ENCODE measurements around the gene PCNT. TPM values are rescaled to one million over a fixed set of nuclear protein-coding genes. Genes with fewer than 3 reads are reported as not detected.

PCNT gene
- total RNA-seq, 1 donor from 2014 or later, result 53.3 TPM

GRCh38 chr21:46420241-46421190 lies 96.6 kb downstream of the PCNT start:
- peaks cover 8% of the 10 kb centered on the region for H3K36me3 Mint-ChIP-seq (ENCODE audit: insufficient read depth)
- TF ChIP-seq, protein P1, sequence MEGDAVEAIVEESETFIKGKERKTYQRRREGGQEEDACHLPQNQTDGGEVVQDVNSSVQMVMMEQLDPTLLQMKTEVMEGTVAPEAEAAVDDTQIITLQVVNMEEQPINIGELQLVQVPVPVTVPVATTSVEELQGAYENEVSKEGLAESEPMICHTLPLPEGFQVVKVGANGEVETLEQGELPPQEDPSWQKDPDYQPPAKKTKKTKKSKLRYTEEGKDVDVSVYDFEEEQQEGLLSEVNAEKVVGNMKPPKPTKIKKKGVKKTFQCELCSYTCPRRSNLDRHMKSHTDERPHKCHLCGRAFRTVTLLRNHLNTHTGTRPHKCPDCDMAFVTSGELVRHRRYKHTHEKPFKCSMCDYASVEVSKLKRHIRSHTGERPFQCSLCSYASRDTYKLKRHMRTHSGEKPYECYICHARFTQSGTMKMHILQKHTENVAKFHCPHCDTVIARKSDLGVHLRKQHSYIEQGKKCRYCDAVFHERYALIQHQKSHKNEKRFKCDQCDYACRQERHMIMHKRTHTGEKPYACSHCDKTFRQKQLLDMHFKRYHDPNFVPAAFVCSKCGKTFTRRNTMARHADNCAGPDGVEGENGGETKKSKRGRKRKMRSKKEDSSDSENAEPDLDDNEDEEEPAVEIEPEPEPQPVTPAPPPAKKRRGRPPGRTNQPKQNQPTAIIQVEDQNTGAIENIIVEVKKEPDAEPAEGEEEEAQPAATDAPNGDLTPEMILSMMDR (IDR thresholded peaks at IDR 0.05; ENCODE audit: unreplicated experiment), result no peak

GRCh38 chr21:46421191-46421750 lies 97.3 kb downstream of the PCNT start:
- DNase-seq (ENCODE audit: low spot score, unreplicated experiment), result no peak
- no peaks in the 10 kb centered on the region for H3K9me3 Mint-ChIP-seq (ENCODE audit: low read depth)
- H3K36me3 Mint-ChIP-seq (ENCODE audit: insufficient read depth), result peaks cover 8% of the 10 kb centered on the region
- H3K4me1 Mint-ChIP-seq (ENCODE audit: low read depth), result no peaks in the 10 kb centered on the region
- no peak overlapping the region for H3K4me3 Mint-ChIP-seq (ENCODE audit: low read depth)
- TF ChIP-seq, protein P1 (IDR thresholded peaks at IDR 0.05; ENCODE audit: unreplicated experiment), result no peak
- H3K27me3 Mint-ChIP-seq, result no peaks in the 10 kb centered on the region
- H3K27ac Mint-ChIP-seq, result no peak overlapping the region

More at GRCh38 chr21:46420241-46421190, 96.6 kb downstream of the PCNT start:
- Mint-ChIP-seq H3K4me3 (ENCODE audit: low read depth) (no peak overlapping the region), H3K4me1 (ENCODE audit: low read depth) (no peaks in the 10 kb centered on the region), H3K27ac (peak overlapping the region; percentile 4), H3K27me3 (no peaks in the 10 kb centered on the region), H3K9me3 (ENCODE audit: low read depth) (no peaks in the 10 kb centered on the region)
- DNase-seq (ENCODE audit: low spot score, unreplicated experiment), result no peak

GRCh38 chr21:46421756-46422555 lies 98.0 kb downstream of the PCNT start:
- Mint-ChIP-seq H3K4me3 (ENCODE audit: low read depth) (no peak overlapping the region), H3K27me3 (no peaks in the 10 kb centered on the region), H3K36me3 (ENCODE audit: insufficient read depth) (peaks cover 8% of the 10 kb centered on the region), H3K4me1 (ENCODE audit: low read depth) (no peaks in the 10 kb centered on the region), H3K27ac (no peak overlapping the region), H3K9me3 (ENCODE audit: low read depth) (no peaks in the 10 kb centered on the region)
- TF ChIP-seq, protein P1 (IDR thresholded peaks at IDR 0.05; ENCODE audit: unreplicated experiment), result no peak
- DNase-seq (ENCODE audit: low spot score, unreplicated experiment), result no peak

GRCh38 chr21:46422636-46423241 lies 98.8 kb downstream of the PCNT start:
- Mint-ChIP-seq H3K36me3 (ENCODE audit: insufficient read depth) (peaks cover 8% of the 10 kb centered on the region), H3K4me3 (ENCODE audit: low read depth) (no peak overlapping the region), H3K4me1 (ENCODE audit: low read depth) (no peaks in the 10 kb centered on the region), H3K27me3 (no peaks in the 10 kb centered on the region), H3K27ac (no peak overlapping the region), H3K9me3 (ENCODE audit: low read depth) (no peaks in the 10 kb centered on the region)
- TF ChIP-seq, protein P1 (IDR thresholded peaks at IDR 0.05; ENCODE audit: unreplicated experiment), result no peak
- DNase-seq (ENCODE audit: low spot score, unreplicated experiment), result no peak
